ENCODE results near the gene FAM241B.

Gene FAM241B

DNA sequence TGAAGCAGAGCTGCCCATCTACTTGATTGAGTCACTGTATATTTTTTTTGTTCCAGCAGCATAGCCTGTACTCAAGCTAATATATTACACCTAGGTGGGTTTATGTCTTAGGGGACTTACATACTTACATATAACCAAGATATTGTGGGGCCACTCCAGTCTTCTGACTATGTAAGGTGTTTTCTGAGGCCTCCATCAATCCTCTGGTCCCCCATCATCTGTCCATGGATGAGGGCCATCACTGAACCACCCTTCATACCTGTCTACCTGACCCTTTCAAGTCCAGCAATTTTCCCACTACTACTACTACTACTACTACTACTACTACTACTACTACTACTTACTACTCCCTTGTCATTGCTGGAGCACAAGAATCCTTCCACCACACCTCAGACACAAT, 3.2 kb upstream of the FAM241B start:
- no peak for TF ChIP-seq ZNF384 (IDR thresholded peaks at IDR 0.05)
- no peak for TF ChIP-seq FOXK2 (IDR thresholded peaks at IDR 0.05)
- TF ChIP-seq FOXM1 (IDR thresholded peaks at IDR 0.05; ENCODE audit: borderline replicate concordance) = no peak
- no peak for TF ChIP-seq CTBP1 (IDR thresholded peaks at IDR 0.05; ENCODE audit: borderline replicate concordance)
- TF ChIP-seq ARNT (IDR thresholded peaks at IDR 0.05) = no peak
- no peak for TF ChIP-seq SP1 (IDR thresholded peaks at IDR 0.05)
- TF ChIP-seq TARDBP (IDR thresholded peaks at IDR 0.05) = no peak
- TF ChIP-seq FOXA1 (IDR thresholded peaks at IDR 0.05) = no peak
- TF ChIP-seq L3MBTL2 (conservative IDR thresholded peaks at IDR 0.05) = no peak
- TF ChIP-seq SUZ12 (IDR thresholded peaks at IDR 0.05) = no peak
- TF ChIP-seq NFRKB (IDR thresholded peaks at IDR 0.05) = no peak
- no peak for TF ChIP-seq LEF1 (IDR thresholded peaks at IDR 0.05; ENCODE audit: borderline replicate concordance)
- TF ChIP-seq HDGF (IDR thresholded peaks at IDR 0.05; ENCODE audit: borderline replicate concordance) = no peak
- TF ChIP-seq ELF4 (IDR thresholded peaks at IDR 0.05) = no peak
- TF ChIP-seq, protein P1, sequence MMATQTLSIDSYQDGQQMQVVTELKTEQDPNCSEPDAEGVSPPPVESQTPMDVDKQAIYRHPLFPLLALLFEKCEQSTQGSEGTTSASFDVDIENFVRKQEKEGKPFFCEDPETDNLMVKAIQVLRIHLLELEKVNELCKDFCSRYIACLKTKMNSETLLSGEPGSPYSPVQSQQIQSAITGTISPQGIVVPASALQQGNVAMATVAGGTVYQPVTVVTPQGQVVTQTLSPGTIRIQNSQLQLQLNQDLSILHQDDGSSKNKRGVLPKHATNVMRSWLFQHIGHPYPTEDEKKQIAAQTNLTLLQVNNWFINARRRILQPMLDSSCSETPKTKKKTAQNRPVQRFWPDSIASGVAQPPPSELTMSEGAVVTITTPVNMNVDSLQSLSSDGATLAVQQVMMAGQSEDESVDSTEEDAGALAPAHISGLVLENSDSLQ (IDR thresholded peaks at IDR 0.05) = no peak
- TF ChIP-seq BHLHE40 (IDR thresholded peaks at IDR 0.05; ENCODE audit: borderline replicate concordance) = no peak
- ChIA-PET CTCF (interaction anchor here (0.7 kb wide), 1 partner anchor 9 kb away, joined by 4 read pairs; no protein-coding TSS in a partner anchor), POLR2A (no interaction called here)
- DNase-seq (ENCODE audit: extremely low spot score) = no peak

DNA sequence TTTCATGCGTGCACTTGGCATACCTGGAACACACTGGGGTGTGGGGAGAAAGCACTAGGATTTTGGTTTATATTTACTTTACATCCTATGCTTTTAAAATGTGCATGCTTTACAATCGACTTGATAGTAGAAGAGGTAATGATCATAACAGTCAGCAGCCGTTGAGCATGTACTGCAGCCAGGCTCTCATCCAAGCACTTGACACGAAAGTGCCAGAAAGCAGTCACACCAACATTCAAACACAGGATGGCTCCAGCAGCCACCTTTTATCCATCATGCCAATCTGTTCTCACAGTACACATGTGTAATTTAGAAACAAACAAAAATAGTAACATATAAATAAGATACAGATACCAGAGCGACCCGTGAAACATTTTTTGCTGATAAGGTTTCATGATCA, 1.2 kb upstream of the FAM241B start:
- ChIA-PET CTCF (interaction anchor here (0.6 to 0.9 kb wide), 5 partner anchors 15 to 150 kb away, joined by 3 to 4 read pairs (median 3); no protein-coding TSS in a partner anchor), POLR2A (interaction anchor here (1.2 kb wide), 1 partner anchor 9 kb away, joined by 3 read pairs; no protein-coding TSS in a partner anchor)
- no peak for DNase-seq (ENCODE audit: extremely low spot score)
- TF ChIP-seq ARNT (IDR thresholded peaks at IDR 0.05) (no peak), ZNF384 (IDR thresholded peaks at IDR 0.05) (no peak), LEF1 (IDR thresholded peaks at IDR 0.05; ENCODE audit: borderline replicate concordance) (no peak), FOXA1 (IDR thresholded peaks at IDR 0.05) (no peak), HDGF (IDR thresholded peaks at IDR 0.05; ENCODE audit: borderline replicate concordance) (no peak), BHLHE40 (IDR thresholded peaks at IDR 0.05; ENCODE audit: borderline replicate concordance) (no peak), FOXK2 (IDR thresholded peaks at IDR 0.05) (no peak), L3MBTL2 (conservative IDR thresholded peaks at IDR 0.05) (no peak), FOXM1 (IDR thresholded peaks at IDR 0.05; ENCODE audit: borderline replicate concordance) (no peak), CTBP1 (IDR thresholded peaks at IDR 0.05; ENCODE audit: borderline replicate concordance) (no peak)

DNA sequence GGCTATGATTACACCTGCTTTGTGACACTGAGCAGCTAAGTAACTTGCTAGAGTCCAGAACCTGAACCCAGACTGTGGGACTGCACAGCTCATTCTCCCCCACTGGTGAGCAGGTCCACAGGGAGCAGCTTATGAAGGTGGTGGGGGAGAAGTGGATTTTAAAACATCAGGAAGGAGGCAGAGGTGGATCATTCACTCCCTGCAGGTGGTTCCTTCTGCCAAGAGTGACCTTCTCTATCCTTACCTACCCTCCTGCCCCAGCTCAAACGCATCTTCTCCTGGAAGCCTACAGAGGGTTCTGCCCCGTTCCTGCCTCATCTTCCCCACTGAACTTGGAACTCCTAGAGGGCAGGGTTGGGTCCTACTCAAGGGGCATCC, 539 bp upstream of the FAM241B start:
- CTCF ChIA-PET = interaction anchor here (0.6 to 0.9 kb wide), 5 partner anchors 16 to 151 kb away, joined by 3 to 4 read pairs (median 3); no protein-coding TSS in a partner anchor
- no peak for TF ChIP-seq LEF1 (IDR thresholded peaks at IDR 0.05; ENCODE audit: borderline replicate concordance)
- no peak for TF ChIP-seq FOXM1 (IDR thresholded peaks at IDR 0.05; ENCODE audit: borderline replicate concordance)
- TF ChIP-seq FOXA1 (IDR thresholded peaks at IDR 0.05) = no peak
- TF ChIP-seq L3MBTL2 (conservative IDR thresholded peaks at IDR 0.05) = no peak
- TF ChIP-seq, protein P1 (IDR thresholded peaks at IDR 0.05) = no peak
- no peak for TF ChIP-seq FOXK2 (IDR thresholded peaks at IDR 0.05)
- no peak for TF ChIP-seq ELF4 (IDR thresholded peaks at IDR 0.05)
- TF ChIP-seq BHLHE40 (IDR thresholded peaks at IDR 0.05; ENCODE audit: borderline replicate concordance) = no peak
- no peak for TF ChIP-seq ZNF384 (IDR thresholded peaks at IDR 0.05)
- no peak for TF ChIP-seq TARDBP (IDR thresholded peaks at IDR 0.05)
- TF ChIP-seq HDGF (IDR thresholded peaks at IDR 0.05; ENCODE audit: borderline replicate concordance) = no peak
- no peak for TF ChIP-seq NFRKB (IDR thresholded peaks at IDR 0.05)
- no peak for TF ChIP-seq SUZ12 (IDR thresholded peaks at IDR 0.05)
- TF ChIP-seq CTBP1 (IDR thresholded peaks at IDR 0.05; ENCODE audit: borderline replicate concordance) = no peak
- TF ChIP-seq SP1 (IDR thresholded peaks at IDR 0.05) = no peak
- TF ChIP-seq ARNT (IDR thresholded peaks at IDR 0.05) = no peak
- DNase-seq (ENCODE audit: extremely low spot score) = no peak
- POLR2A ChIA-PET = interaction anchor here (1.2 kb wide), 1 partner anchor 10 kb away, joined by 3 read pairs; no protein-coding TSS in a partner anchor

DNA sequence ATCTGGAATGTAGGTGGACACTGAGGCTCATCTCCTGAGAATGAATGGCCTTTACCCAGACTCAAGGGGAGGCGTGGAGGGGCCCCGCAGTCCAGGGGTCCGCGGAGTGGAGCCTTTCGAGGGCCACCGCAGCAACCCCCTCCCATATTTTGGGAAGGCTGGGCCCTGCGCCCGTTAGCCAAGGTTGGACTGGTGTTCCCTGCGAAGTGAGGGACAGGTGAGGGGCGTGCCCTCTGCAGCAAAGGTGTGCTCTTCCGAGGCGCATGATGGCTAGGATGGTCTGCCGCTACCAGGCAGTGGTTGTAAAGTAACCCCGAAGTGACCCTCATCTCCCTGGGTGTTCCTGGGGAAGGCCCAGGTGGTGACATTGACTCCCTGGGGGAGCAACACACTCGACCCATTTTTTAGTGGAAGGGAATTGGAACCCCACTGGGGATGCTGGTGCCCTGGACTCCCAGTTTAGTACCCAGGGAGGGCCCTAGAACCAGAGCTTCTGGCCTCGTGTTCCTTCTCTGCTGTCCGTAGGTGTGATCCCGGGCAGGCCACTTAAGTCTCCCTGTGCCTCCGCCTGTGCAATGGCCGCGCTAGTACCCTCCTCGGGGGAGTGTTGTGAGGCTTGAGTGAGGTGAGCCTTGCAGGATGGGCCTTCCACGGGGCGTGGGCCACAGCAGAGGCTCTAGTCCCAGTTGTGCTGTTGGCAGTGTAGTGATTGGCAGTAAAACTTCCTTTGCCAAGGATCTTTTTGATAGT, 779 bp downstream of the FAM241B start:
- CTCF ChIA-PET = interaction anchor here (0.6 kb wide), 1 partner anchor 105 kb away, joined by 3 read pairs; no protein-coding TSS in a partner anchor
- no peak for DNase-seq (ENCODE audit: extremely low spot score)
- POLR2A ChIA-PET = no interaction called here
- TF ChIP-seq, protein P1 (IDR thresholded peaks at IDR 0.05) = no peak
- TF ChIP-seq NFRKB (IDR thresholded peaks at IDR 0.05) (no peak), FOXM1 (IDR thresholded peaks at IDR 0.05; ENCODE audit: borderline replicate concordance) (no peak), FOXA1 (IDR thresholded peaks at IDR 0.05) (no peak), ZNF384 (IDR thresholded peaks at IDR 0.05) (no peak), FOXK2 (IDR thresholded peaks at IDR 0.05) (no peak), ARNT (IDR thresholded peaks at IDR 0.05) (no peak), L3MBTL2 (conservative IDR thresholded peaks at IDR 0.05) (no peak), LEF1 (IDR thresholded peaks at IDR 0.05; ENCODE audit: borderline replicate concordance) (no peak), SUZ12 (IDR thresholded peaks at IDR 0.05) (no peak), TARDBP (IDR thresholded peaks at IDR 0.05) (no peak), BHLHE40 (IDR thresholded peaks at IDR 0.05; ENCODE audit: borderline replicate concordance) (no peak), ELF4 (IDR thresholded peaks at IDR 0.05) (no peak), SP1 (IDR thresholded peaks at IDR 0.05) (no peak), CTBP1 (IDR thresholded peaks at IDR 0.05; ENCODE audit: borderline replicate concordance) (no peak), HDGF (IDR thresholded peaks at IDR 0.05; ENCODE audit: borderline replicate concordance) (no peak)

DNA sequence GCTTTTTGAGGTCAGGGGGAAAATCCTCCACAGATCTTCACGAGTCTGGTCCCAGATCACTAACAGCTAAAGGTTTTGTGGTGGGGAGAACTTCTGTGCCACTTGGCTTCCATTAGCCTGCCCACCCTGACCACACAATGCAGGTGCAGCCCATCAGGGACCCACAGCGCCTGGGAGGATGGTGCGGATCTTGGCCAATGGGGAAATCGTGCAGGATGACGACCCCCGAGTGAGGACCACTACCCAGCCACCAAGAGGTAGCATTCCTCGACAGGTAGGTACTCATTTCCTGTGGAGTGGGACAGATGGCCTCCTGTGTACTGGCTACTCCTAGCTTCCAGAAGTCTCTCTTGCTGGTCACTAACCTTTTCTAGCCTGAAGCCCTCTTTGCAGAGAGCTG, 1.5 kb downstream of the FAM241B start:
- ChIA-PET CTCF (interaction anchor here (0.6 to 1.4 kb wide), 3 partner anchors 13 to 116 kb away, joined by 3 read pairs; no protein-coding TSS in a partner anchor), POLR2A (no interaction called here)
- TF ChIP-seq TARDBP (IDR thresholded peaks at IDR 0.05) (no peak), ELF4 (IDR thresholded peaks at IDR 0.05) (no peak), LEF1 (IDR thresholded peaks at IDR 0.05; ENCODE audit: borderline replicate concordance) (no peak), SUZ12 (IDR thresholded peaks at IDR 0.05) (no peak), FOXA1 (IDR thresholded peaks at IDR 0.05) (no peak), SP1 (IDR thresholded peaks at IDR 0.05) (no peak), NFRKB (IDR thresholded peaks at IDR 0.05) (no peak), ARNT (IDR thresholded peaks at IDR 0.05) (no peak), FOXK2 (IDR thresholded peaks at IDR 0.05) (no peak), L3MBTL2 (conservative IDR thresholded peaks at IDR 0.05) (no peak), ZNF384 (IDR thresholded peaks at IDR 0.05) (no peak), HDGF (IDR thresholded peaks at IDR 0.05; ENCODE audit: borderline replicate concordance) (no peak), FOXM1 (IDR thresholded peaks at IDR 0.05; ENCODE audit: borderline replicate concordance) (no peak)
- TF ChIP-seq, protein P1 (IDR thresholded peaks at IDR 0.05) = no peak
- no peak for DNase-seq (ENCODE audit: extremely low spot score)
